Lower leg skin (tissue), 3 donors: ENCODE results near the gene MS4A13.

ENCODE experiments used
- POLR2A ChIP-seq, 2 donors: fragments of 450-650 bp; IDR thresholded peaks; one replicate each; pipeline ENCODE4 v1.6.1; 2016 to 2017; ENCODE audit warnings: antibody characterized with exemption in 2 of 2, mild to moderate bottlenecking in 1 of 2, moderate library complexity in 1 of 2
- TF ChIP-seq, protein P1 (sequence below), 3 donors: fragments of 450-650 bp; IDR thresholded peaks; one replicate each; pipeline ENCODE4 v1.5.1; 2016; ENCODE audit warnings: antibody characterized with exemption in 3 of 3, mild to moderate bottlenecking in 3 of 3, moderate library complexity in 2 of 3

DNA sequence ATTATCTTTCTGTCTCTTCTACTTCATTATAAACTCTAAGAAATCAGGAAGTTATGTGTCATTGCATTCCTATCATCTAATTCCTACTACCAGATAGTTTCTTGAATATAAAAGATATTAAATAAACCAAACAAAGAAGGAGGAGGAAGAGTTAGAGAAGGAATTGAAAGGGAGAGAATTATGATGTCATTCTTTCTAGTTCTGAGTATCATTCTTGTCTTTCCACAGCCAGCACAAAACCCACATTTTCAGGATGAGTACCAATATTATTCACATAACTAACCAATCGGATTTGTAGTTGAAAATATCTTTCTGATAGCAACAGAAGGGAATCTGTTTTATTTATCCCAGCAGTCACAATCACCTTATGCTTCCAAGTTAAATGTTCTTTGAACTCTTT is 13.3 kb downstream of the MS4A13 start:
- TF ChIP-seq, protein P1, sequence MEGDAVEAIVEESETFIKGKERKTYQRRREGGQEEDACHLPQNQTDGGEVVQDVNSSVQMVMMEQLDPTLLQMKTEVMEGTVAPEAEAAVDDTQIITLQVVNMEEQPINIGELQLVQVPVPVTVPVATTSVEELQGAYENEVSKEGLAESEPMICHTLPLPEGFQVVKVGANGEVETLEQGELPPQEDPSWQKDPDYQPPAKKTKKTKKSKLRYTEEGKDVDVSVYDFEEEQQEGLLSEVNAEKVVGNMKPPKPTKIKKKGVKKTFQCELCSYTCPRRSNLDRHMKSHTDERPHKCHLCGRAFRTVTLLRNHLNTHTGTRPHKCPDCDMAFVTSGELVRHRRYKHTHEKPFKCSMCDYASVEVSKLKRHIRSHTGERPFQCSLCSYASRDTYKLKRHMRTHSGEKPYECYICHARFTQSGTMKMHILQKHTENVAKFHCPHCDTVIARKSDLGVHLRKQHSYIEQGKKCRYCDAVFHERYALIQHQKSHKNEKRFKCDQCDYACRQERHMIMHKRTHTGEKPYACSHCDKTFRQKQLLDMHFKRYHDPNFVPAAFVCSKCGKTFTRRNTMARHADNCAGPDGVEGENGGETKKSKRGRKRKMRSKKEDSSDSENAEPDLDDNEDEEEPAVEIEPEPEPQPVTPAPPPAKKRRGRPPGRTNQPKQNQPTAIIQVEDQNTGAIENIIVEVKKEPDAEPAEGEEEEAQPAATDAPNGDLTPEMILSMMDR (IDR thresholded peaks at IDR 0.05), result no peak
- TF ChIP-seq POLR2A (IDR thresholded peaks at IDR 0.05), result no peak
